Psoas muscle (tissue), 8 donors: Measurements from ENCODE around the gene SYTL2. TPM values are rescaled to one million over a fixed set of nuclear protein-coding genes. Genes with fewer than 3 reads are reported as not detected.

Experiments
- ATAC-seq, 4 donors: fragments of 200-7000 bp; cut with Tn5 transposase; one replicate each; pipeline ENCODE4 v1.9.1; 2020; ENCODE audit warnings: moderate library complexity in 3 of 4, mild to moderate bottlenecking in 2 of 4
- DNase-seq, 2 donors: peaks; one replicate each; pipeline ENCODE4 v3.0.0-alpha.2; 2020
- H3K27ac ChIP-seq: fragments of 200-600 bp; one replicate; pipeline ENCODE4 v1.8.0; 2022
- H3K27me3 ChIP-seq, 3 donors: fragments of 200-600 bp in 1 of 3; one replicate each; pipeline versions ENCODE4 v1.6.1 to v1.8.0; 2013 to 2022; ENCODE audit warnings: low read length in 2 of 3, mild to moderate bottlenecking in 2 of 3, moderate library complexity in 1 of 3; ENCODE audit not compliant: insufficient read depth in 3 of 3
- H3K36me3 ChIP-seq, 2 donors: fragments of 200-600 bp in 1 of 2; one replicate each; pipeline versions ENCODE4 v1.6.1 to v1.8.0; 2013 to 2022; ENCODE audit warnings: low read depth in 1 of 2, mild to moderate bottlenecking in 1 of 2, moderate library complexity in 1 of 2; ENCODE audit not compliant: insufficient read depth in 1 of 2
- H3K4me1 ChIP-seq: fragments of 200-600 bp; one replicate; pipeline ENCODE4 v1.8.0; 2022
- H3K4me3 ChIP-seq: fragments of 200-600 bp; one replicate; pipeline ENCODE4 v1.8.0; 2022; ENCODE audit warnings: mild to moderate bottlenecking
- H3K9me3 ChIP-seq: fragments of 200-600 bp; one replicate; pipeline ENCODE4 v1.8.0; 2022
- WGBS, 3 donors: extraction: QIAGEN DNeasy Blood & Tissue Kit; methylation state at CpG; one replicate each; pipeline versions ENCODE4 v1.1.6 to v1.1.7; 2013; 5-methylcytosine and 5-hydroxymethylcytosine counted together
- intact Hi-C, 2 donors: fragments of 100-400 bp; cut with DNase I; formaldehyde crosslinking; loops; one replicate each; pipeline versions ENCODE4 v1.11.0 to v1.14.2; 2022
- polyA plus RNA-seq, 3 donors: library from polyadenylated mRNA; stranded (reverse); fragments of 200-250 nt; gene quantifications; one replicate each; pipeline ENCODE4 v1.2.3, GENCODE V29; 2013
- total RNA-seq, 4 donors: library from RNA; stranded (reverse); fragmentation: NEBNext Ultra II Directional in 2 of 4; extraction: Animal tissue kit (Norgen Biotek cat#: 25700) in 2 of 4; gene quantifications; one replicate each; pipeline versions ENCODE4 v1.2.1 to v1.2.4, GENCODE V29; 2021 to 2023
- TF ChIP-seq, protein P1 (sequence below): fragments of 200-600 bp; IDR thresholded peaks from one replicate; pipeline ENCODE4 v1.8.0; 2022; ENCODE audit warnings: antibody characterized with exemption
- donor health status: healthy with polysubstance abuse.
- donor health status: DM: no; HTN: no; CAD: no; lungs with moderate emphysema.
- donor health status: Bipolar disorder and iron deficiency.
- donor health status: healthy.
- donor health status: DM: yes; HTN: yes; CAD: no.
- donor health status: DM: no; HTN: no; CAD: no.
- donor health status: DM: no; HTN: no; CAD: no.
- donor health status: DM: yes; HTN: yes; CAD: no.

Gene SYTL2
- total and polyA plus RNA-seq, 7 donors = 1.7 to 5.6 (median 4.7) TPM

DNA sequence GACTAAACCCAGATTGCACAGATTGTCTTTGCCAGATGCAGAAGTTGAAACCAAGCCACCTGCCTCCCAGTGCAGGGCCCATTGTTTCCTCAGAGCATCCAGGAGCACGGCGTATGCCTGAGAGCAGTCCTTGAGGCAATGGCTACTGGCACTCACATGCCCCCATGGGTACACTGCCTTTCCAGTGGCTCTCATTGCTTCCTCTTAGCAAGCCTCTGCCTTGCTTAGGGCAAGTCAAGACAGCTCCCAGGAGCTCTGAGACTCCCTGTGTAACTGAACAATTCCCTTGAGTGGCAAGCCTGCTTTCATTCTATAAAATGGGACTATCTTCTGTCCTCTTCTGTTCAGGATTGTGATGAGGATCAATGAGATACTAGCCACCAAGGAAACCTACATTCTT, 4.1 kb downstream of the SYTL2 start:
- H3K27me3 ChIP-seq = no peaks in the 10 kb centered on the region

DNA sequence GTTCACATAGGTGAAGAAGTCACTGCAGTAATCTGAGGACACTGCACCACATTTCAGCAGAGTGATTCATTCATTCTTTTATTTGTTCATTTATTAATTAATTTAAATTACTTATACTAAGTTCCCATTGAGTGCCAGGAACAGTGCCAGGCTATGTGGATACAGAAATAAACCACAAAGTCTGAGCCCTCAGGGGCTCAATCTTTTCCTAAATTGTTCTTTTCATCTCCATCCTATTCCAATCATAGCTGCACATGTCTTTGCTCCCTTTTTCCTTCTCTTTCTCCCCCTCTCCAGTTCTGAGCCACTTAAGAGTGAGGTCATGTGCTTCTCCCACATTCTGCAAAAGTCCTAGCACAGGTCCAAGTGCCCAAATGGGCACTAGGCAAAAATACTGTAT, 4.9 kb downstream of the SYTL2 start:
- Histone ChIP-seq H3K9me3 (no peaks in the 10 kb centered on the region), H3K27ac (no peak overlapping the region), H3K4me1 (no peaks in the 10 kb centered on the region), H3K4me3 (no peak overlapping the region), H3K27me3 (no peaks in the 10 kb centered on the region), H3K36me3 (no peaks in the 10 kb centered on the region)
- intact Hi-C loops = no loop called here
- DNase-seq = no peak
- ATAC-seq = no peak
- TF ChIP-seq, protein P1, sequence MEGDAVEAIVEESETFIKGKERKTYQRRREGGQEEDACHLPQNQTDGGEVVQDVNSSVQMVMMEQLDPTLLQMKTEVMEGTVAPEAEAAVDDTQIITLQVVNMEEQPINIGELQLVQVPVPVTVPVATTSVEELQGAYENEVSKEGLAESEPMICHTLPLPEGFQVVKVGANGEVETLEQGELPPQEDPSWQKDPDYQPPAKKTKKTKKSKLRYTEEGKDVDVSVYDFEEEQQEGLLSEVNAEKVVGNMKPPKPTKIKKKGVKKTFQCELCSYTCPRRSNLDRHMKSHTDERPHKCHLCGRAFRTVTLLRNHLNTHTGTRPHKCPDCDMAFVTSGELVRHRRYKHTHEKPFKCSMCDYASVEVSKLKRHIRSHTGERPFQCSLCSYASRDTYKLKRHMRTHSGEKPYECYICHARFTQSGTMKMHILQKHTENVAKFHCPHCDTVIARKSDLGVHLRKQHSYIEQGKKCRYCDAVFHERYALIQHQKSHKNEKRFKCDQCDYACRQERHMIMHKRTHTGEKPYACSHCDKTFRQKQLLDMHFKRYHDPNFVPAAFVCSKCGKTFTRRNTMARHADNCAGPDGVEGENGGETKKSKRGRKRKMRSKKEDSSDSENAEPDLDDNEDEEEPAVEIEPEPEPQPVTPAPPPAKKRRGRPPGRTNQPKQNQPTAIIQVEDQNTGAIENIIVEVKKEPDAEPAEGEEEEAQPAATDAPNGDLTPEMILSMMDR = no peak

More for the DNA sequence above, 4.1 kb downstream of the SYTL2 start:
- 18 to 33% (median 33%) methylated on average over 2 of the region's 2 CpGs for WGBS, 3 donors
- Histone ChIP-seq H3K27ac (no peak overlapping the region), H3K36me3 (no peaks in the 10 kb centered on the region), H3K4me1 (no peaks in the 10 kb centered on the region), H3K4me3 (no peak overlapping the region), H3K9me3 (no peaks in the 10 kb centered on the region)
- intact Hi-C loops = no loop called here
- TF ChIP-seq, protein P1 = no peak
- ATAC-seq (no peak), DNase-seq (no peak)

DNA sequence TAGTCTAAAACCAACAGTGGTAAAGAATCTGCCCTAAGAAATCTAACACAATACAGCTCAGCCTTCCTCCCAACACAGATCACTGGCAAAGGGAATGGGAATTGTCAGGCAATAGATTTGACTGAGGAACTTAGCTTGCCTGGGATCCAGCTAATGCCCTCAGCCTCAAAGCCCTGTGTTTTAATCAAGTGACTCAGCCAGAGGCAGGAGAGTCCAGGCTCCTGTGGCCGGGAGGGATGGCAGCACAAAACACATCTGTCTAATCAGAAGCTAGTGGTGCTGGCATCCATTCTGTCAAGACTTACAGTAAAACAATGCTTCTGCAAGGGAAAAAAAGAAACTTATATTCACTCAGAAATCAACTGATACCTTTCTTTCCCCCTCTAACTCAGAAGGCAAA, 5.6 kb downstream of the SYTL2 start:
- WGBS, 3 donors = 56 to 72% (median 62%) methylated on average over 1 of the region's 1 CpG
- TF ChIP-seq, protein P1 = no peak

DNA sequence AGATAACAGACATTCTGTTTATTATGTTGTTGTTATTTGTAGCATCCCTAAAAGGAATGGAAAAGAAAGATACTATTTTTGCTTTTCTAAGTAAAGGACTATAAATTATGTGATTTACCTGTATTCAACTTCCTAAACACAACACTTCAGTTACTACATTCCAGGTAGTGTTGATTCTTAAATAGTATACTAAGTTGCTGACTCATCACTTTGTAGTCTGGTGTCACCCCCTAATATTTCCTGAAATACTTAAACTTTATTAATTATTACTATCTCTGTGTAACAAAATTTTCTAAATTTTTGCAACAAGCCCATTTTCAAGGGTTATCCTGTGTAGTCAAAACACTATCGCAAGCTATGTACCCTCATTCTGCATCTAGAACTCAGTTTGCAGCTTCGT, 7.0 kb downstream of the SYTL2 start:
- no peaks in the 10 kb centered on the region for H3K27me3 ChIP-seq
- no peaks in the 10 kb centered on the region for H3K4me1 ChIP-seq

More for the DNA sequence above, 5.6 kb downstream of the SYTL2 start:
- no peaks in the 10 kb centered on the region for H3K4me1 ChIP-seq
- no peaks in the 10 kb centered on the region for H3K27me3 ChIP-seq
- DNase-seq (no peak), ATAC-seq (no peak)
- H3K4me3 ChIP-seq = no peak overlapping the region
- no peak overlapping the region for H3K27ac ChIP-seq
- H3K9me3 ChIP-seq = no peaks in the 10 kb centered on the region
- intact Hi-C loops = no loop called here
- no peaks in the 10 kb centered on the region for H3K36me3 ChIP-seq

DNA sequence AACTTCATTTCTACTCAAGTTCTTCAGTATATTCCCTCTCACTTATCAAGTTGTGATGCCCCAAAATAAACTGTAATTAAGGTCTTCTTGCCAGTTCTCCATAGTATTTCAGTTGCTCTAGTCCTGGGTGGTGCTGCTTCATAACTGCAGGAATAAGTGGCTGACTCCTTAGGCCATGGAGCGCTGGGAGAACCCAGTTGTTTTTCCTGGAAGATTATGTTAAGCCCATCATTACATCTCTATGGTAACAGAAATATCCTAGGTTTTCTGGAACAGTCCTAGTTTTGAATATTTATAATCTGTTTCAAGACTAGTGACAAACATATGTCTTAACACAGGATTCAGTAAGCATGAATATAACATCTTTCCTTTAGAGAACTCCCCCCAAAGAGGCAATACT, 7.6 kb downstream of the SYTL2 start:
- H3K27me3 ChIP-seq = no peaks in the 10 kb centered on the region
- ATAC-seq (no peak), DNase-seq (no peak)
- H3K4me3 ChIP-seq = no peak overlapping the region
- H3K36me3 ChIP-seq = no peaks in the 10 kb centered on the region
- no peaks in the 10 kb centered on the region for H3K9me3 ChIP-seq
- no peak overlapping the region for H3K27ac ChIP-seq
- WGBS, 3 donors = 76 to 86% (median 79%) methylated on average over 1 of the region's 1 CpG
- intact Hi-C loops = no loop called here
- TF ChIP-seq, protein P1 = no peak
- no peaks in the 10 kb centered on the region for H3K4me1 ChIP-seq

More for the DNA sequence above, 7.0 kb downstream of the SYTL2 start:
- no peak overlapping the region for H3K4me3 ChIP-seq
- intact Hi-C loops = no loop called here
- 98 to 99% (median 99%) methylated on average over 2 of the region's 2 CpGs for WGBS, 3 donors
- TF ChIP-seq, protein P1 = no peak
- DNase-seq (no peak), ATAC-seq (no peak)
- no peaks in the 10 kb centered on the region for H3K9me3 ChIP-seq
- no peaks in the 10 kb centered on the region for H3K36me3 ChIP-seq
- no peak overlapping the region for H3K27ac ChIP-seq
